GM12891 (cell line): ENCODE results near the gene ATP1B3.
"Not testable (repeated sequence)": the region's sequence is repeated elsewhere in the genome, so short reads cannot be mapped to it uniquely, and the experiment has no call there.

Source experiments
- POLR2A ChIP-seq: IDR thresholded peaks from 2 replicates; pipeline ENCODE4 v1.6.1; 2011; ENCODE audit warnings: low read depth, low read length, control low read depth
- TAF1 ChIP-seq: IDR thresholded peaks from 2 replicates; pipeline ENCODE4 v1.6.1; 2011; ENCODE audit warnings: low read depth, low read length, control low read depth

DNA sequence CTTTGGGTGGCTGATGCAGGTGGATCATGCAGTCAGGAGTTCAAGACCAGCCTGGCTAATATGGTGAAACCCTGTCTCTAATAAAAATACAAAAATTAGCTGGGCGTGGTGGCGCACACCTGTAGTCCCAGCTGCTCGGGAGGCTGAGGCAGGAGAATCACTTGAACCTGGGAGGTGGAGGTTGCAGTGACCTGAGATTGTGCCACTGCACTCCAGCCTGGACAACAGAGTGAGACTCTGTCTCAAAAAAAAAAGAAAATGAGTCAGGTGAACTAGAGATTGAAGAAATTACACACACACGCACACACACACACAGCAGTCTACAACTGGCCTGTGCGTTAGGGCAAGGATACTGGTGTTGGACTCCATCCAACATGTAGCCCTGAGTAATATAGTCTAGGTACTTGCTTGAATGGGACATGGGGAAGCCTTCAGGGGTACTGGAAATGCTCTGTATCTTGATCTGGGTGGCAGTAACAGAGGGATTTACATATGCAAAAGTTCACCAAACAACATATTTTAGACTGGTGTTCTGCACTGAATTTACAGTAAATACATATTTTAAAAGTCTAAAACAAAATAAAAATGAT, 28.2 kb upstream of the ATP1B3 start:
- TF ChIP-seq POLR2A, TAF1: not testable (repeated sequence)
